Measurements from ENCODE around the gene ZMAT1. TPM values are rescaled to one million over a fixed set of nuclear protein-coding genes. Genes with fewer than 3 reads are reported as not detected.

Gene ZMAT1
- polyA plus RNA-seq, 2 of the 4 experiments (the other 2 are of a cell fraction) = 0.03 to 0.59 TPM

Small RNA genes lying within 50 kb of the gene (small RNA-seq; reads per million reads assigned to genes)
- gene RNU6-345P = 0 reads per million in 6 experiments

Other genes with a start within 250 kb of the ZMAT1 start
- gene TCEAL2, start 193.7 kb upstream of the ZMAT1 start, polyA plus RNA-seq (2011; rRNA removed) = not detected in 2 replicates
- not detected in 3 replicates for gene TCEAL2, start 193.7 kb upstream of the ZMAT1 start, polyA plus RNA-seq (2017; fragmentation: RNase III; extraction: RNeasy Plus Mini Kit Qiagen cat#74134 plus additional on column Dnase treatment)
- not detected in 2 replicates for gene TCEAL6, start 210.5 kb upstream of the ZMAT1 start, polyA plus RNA-seq (2011; rRNA removed)
- gene TCEAL6, start 210.5 kb upstream of the ZMAT1 start, polyA plus RNA-seq (2017; fragmentation: RNase III; extraction: RNeasy Plus Mini Kit Qiagen cat#74134 plus additional on column Dnase treatment) = not detected in 3 replicates
- gene BEX5, start 223.9 kb upstream of the ZMAT1 start, polyA plus RNA-seq (2011; rRNA removed) = not detected in 2 replicates
- gene BEX5, start 223.9 kb upstream of the ZMAT1 start, polyA plus RNA-seq (2017; fragmentation: RNase III; extraction: RNeasy Plus Mini Kit Qiagen cat#74134 plus additional on column Dnase treatment) = not detected in 3 replicates

All from A549 (cell line).